ENCODE data around the gene NEURL1B.
A peak's percentile ranks its signal among the peaks of the same experiment; 100 is the strongest.
"Not testable (repeated sequence)": the region's sequence is repeated elsewhere in the genome, so short reads cannot be mapped to it uniquely, and the experiment has no call there.

Gene NEURL1B

GRCh38 chr5:172640822-172641358 lies at the start of gene NEURL1B:
TSS of gene NEURL1B (plus strand) at chr5:172641263. CDS start at chr5:172641407, 144 bp downstream.
- peak; percentile 19 for DNase-seq (ENCODE audit: low read depth)

- no peak for DNase-seq (ENCODE audit: low read depth)
Observed at GRCh38 chr5:172591636-172592035, 49.4 kb upstream of the NEURL1B start.

- DNase-seq (ENCODE audit: low read depth): no peak
Observed at GRCh38 chr5:172592881-172593280, 48.2 kb upstream of the NEURL1B start.

- no peak for DNase-seq (ENCODE audit: low read depth)
Observed at GRCh38 chr5:172593306-172593705, 47.8 kb upstream of the NEURL1B start.

GRCh38 chr5:172593721-172594235 lies 47.3 kb upstream of the NEURL1B start:
- DNase-seq (ENCODE audit: low read depth): no peak

GRCh38 chr5:172594431-172594830 lies 46.6 kb upstream of the NEURL1B start:
- DNase-seq (ENCODE audit: low read depth): no peak

- DNase-seq (ENCODE audit: low read depth): no peak
Observed at GRCh38 chr5:172594867-172595466, 46.1 kb upstream of the NEURL1B start.

GRCh38 chr5:172595596-172596455 lies 45.2 kb upstream of the NEURL1B start:
- DNase-seq (ENCODE audit: low read depth): no peak

GRCh38 chr5:172596638-172597231 lies 44.3 kb upstream of the NEURL1B start:
- DNase-seq (ENCODE audit: low read depth): no peak

GRCh38 chr5:172597755-172598155 lies 43.3 kb upstream of the NEURL1B start:
- DNase-seq (ENCODE audit: low read depth): no peak

GRCh38 chr5:172598251-172599203 lies 42.5 kb upstream of the NEURL1B start:
- DNase-seq (ENCODE audit: low read depth): no peak

- DNase-seq (ENCODE audit: low read depth): no peak
Observed at GRCh38 chr5:172599204-172599567, 41.9 kb upstream of the NEURL1B start.

GRCh38 chr5:172600571-172600970 lies 40.5 kb upstream of the NEURL1B start:
- no peak for DNase-seq (ENCODE audit: low read depth)

GRCh38 chr5:172601576-172601975 lies 39.5 kb upstream of the NEURL1B start:
- DNase-seq (ENCODE audit: low read depth): not testable (repeated sequence)

- no peak for DNase-seq (ENCODE audit: low read depth)
Observed at GRCh38 chr5:172602783-172603231, 38.3 kb upstream of the NEURL1B start.

GRCh38 chr5:172603251-172603806 lies 37.7 kb upstream of the NEURL1B start:
- no peak for DNase-seq (ENCODE audit: low read depth)

- no peak for DNase-seq (ENCODE audit: low read depth)
Observed at GRCh38 chr5:172605466-172605865, 35.6 kb upstream of the NEURL1B start.

- DNase-seq (ENCODE audit: low read depth): no peak
Observed at GRCh38 chr5:172606156-172606785, 34.8 kb upstream of the NEURL1B start.

- no peak for DNase-seq (ENCODE audit: low read depth)
Observed at GRCh38 chr5:172607213-172607793, 33.8 kb upstream of the NEURL1B start.

- DNase-seq (ENCODE audit: low read depth): no peak
Observed at GRCh38 chr5:172608773-172609172, 32.3 kb upstream of the NEURL1B start.

Measured in stimulated activated CD4-positive, alpha-beta T cell treated with anti-CD3 and anti-CD28 coated beads, Interleukin-2, amount 100 ng/mL, for 4 hours (primary cell).